ENCODE data around the gene IRGC.

DNA sequence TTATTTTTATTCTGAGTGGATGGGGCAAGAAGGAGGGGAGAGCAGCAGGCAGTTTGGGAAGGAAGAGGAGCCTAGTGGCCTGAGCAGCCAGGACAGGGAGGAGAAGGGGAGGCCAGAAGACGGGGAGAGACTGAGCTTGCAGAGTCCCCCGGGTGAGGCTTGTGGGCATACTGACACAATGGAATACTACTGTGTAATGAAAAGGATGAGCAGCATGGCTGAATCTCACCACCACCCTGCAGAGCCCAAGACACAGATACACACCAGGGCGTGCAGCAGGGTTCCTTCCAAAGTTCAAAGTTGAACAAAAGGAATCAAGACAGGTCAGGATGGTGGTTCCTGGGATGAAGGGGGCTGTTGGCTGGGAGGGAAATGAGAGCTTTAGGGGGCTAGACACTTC, 46.9 kb downstream of the IRGC start:
- TF ChIP-seq, protein P1, sequence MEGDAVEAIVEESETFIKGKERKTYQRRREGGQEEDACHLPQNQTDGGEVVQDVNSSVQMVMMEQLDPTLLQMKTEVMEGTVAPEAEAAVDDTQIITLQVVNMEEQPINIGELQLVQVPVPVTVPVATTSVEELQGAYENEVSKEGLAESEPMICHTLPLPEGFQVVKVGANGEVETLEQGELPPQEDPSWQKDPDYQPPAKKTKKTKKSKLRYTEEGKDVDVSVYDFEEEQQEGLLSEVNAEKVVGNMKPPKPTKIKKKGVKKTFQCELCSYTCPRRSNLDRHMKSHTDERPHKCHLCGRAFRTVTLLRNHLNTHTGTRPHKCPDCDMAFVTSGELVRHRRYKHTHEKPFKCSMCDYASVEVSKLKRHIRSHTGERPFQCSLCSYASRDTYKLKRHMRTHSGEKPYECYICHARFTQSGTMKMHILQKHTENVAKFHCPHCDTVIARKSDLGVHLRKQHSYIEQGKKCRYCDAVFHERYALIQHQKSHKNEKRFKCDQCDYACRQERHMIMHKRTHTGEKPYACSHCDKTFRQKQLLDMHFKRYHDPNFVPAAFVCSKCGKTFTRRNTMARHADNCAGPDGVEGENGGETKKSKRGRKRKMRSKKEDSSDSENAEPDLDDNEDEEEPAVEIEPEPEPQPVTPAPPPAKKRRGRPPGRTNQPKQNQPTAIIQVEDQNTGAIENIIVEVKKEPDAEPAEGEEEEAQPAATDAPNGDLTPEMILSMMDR (IDR thresholded peaks at IDR 0.05) = no peak
- no peak for TF ChIP-seq POLR2A (IDR thresholded peaks at IDR 0.05)

Measured in ovary (tissue), 3 donors.